Muscle of leg (tissue), 16 donors: ENCODE measurements around the gene TAF11L7. TPM values are rescaled to one million over a fixed set of nuclear protein-coding genes. Genes with fewer than 3 reads are reported as not detected.
"Not testable (repeated sequence)": the region's sequence is repeated elsewhere in the genome, so short reads cannot be mapped to it uniquely, and the experiment has no call there.

Source experiments
- DNase-seq: peaks from one replicate; pipeline ENCODE4 v3.0.0; 2013
- H3K27ac ChIP-seq: one replicate; pipeline ENCODE4 v1.5.1; 2013; ENCODE audit warnings: mild to moderate bottlenecking, low read length, control low read depth
- H3K27me3 ChIP-seq: one replicate; pipeline ENCODE4 v1.6.1; 2013; ENCODE audit warnings: low read length; ENCODE audit not compliant: control insufficient read depth, insufficient read depth
- H3K36me3 ChIP-seq: one replicate; pipeline ENCODE4 v1.6.1; 2013; ENCODE audit warnings: low read length; ENCODE audit not compliant: control insufficient read depth, insufficient read depth
- H3K4me1 ChIP-seq: one replicate; pipeline ENCODE4 v1.6.1; 2013; ENCODE audit warnings: low read length; ENCODE audit not compliant: control insufficient read depth, insufficient read depth
- H3K4me3 ChIP-seq: one replicate; pipeline ENCODE4 v1.5.1; 2013; ENCODE audit warnings: low read length, control low read depth
- H3K9me3 ChIP-seq: replicated peaks from 2 replicates; pipeline ENCODE4 v1.6.1; 2013; ENCODE audit warnings: low read depth, low read length; ENCODE audit not compliant: control insufficient read depth
- WGBS: methylation state at CpG from one replicate; pipeline ENCODE4 v1.1.5; 2013; ENCODE audit warnings: missing lambda C conversion rate; ENCODE audit not compliant: insufficient coverage; 5-methylcytosine and 5-hydroxymethylcytosine counted together
- long read RNA-seq, 11 donors: transcript quantifications; one replicate each; lab custom pipeline, GENCODE V29; 2026
- polyA plus RNA-seq, 8 donors: library from polyadenylated mRNA; unstranded; fragments of 120-200 nt; gene quantifications; one replicate each; pipeline versions ENCODE4 v1.2.1 to v1.2.3, GENCODE V29; 2013; ENCODE audit warnings: inconsistent platforms in 1 of 8, low replicate concordance in 1 of 8; ENCODE audit not compliant: insufficient read length in 8 of 8, insufficient read depth in 1 of 8
- total RNA-seq: library from RNA; stranded (reverse); fragments of 120-200 nt; gene quantifications from one replicate; pipeline ENCODE4 v1.2.4, GENCODE V29; 2013

Gene TAF11L7
- total RNA-seq: not detected
- polyA plus RNA-seq: not detected
- long read RNA-seq, donor 1: 0 reads
- long read RNA-seq, donor 2: 0 reads
- long read RNA-seq, donor 3: 0 reads
- long read RNA-seq, donor 4: 0 reads
- long read RNA-seq, donor 5: 0 reads
- long read RNA-seq, donor 6: 0 reads
- long read RNA-seq, donor 7: 0 reads
- long read RNA-seq, donor 8: 0 reads
- long read RNA-seq, donor 9: 0 reads
- long read RNA-seq, donor 10: 0 reads
- long read RNA-seq, donor 11: 0 reads

DNA sequence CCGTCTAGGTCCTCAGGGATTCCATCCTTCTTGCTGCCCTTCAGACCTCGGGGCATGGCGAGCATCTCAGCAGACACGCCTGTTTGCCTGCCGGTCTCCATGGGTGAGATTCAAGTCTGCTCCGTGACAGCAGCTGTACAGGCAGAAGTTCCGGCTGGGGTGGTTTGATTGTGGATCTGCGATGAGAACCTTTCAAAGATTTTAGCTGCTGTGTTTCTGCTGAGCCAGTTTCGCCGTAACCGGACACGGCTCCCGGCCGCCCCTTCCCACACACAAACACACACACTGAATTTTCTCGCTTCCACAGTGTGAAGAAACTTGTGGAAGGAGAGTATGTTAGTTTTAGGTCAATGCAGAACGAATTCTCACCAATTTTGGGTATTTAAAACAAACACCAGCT, at the start of gene TAF11L7:
Gene TAF11L7 (minus strand): TSS at position 101 of the 400 bp plus-strand sequence.
- not testable (repeated sequence) for H3K4me3 ChIP-seq, H3K4me1 ChIP-seq, DNase-seq, H3K27ac ChIP-seq, H3K9me3 ChIP-seq, H3K27me3 ChIP-seq, H3K36me3 ChIP-seq
- no CpG with 5 or more reads among the region's 16 CpGs for WGBS

DNA sequence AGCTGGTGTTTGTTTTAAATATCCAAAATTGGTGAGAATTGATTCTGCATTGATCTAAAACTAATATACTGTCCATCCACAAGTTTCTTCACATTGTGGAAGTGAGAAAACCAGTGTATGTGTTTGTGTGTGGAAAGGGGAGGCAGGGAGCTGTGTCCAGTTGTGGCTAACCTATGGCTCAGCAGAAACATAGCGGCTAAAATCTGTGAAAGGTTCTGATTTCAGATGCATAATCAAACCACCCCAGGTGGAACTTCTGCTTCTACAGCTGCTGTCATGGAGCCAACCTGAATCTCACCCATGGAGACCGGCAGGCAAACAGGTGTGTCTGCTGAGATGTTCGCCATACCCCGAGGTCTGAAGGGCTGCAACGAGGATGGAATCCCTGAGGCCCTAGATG, 48.6 kb upstream of the TAF11L7 start, which contains the start of gene TAF11L14:
Gene TAF11L14 (plus strand): TSS at position 301 of the 400 bp plus-strand sequence.
- WGBS: 88% methylated on average over 3 of the region's 5 CpGs
- no peaks in the 10 kb centered on the region for H3K27me3 ChIP-seq
- no peak within 1 kb of the TSS for H3K27ac ChIP-seq
- H3K4me3 ChIP-seq: no peak within 1 kb of the TSS
- no peak for DNase-seq
- H3K9me3 ChIP-seq: no peaks in the 10 kb centered on the region
- H3K4me1 ChIP-seq: no peaks in the 10 kb centered on the region
- H3K36me3 ChIP-seq: no peaks in the 10 kb centered on the region

DNA sequence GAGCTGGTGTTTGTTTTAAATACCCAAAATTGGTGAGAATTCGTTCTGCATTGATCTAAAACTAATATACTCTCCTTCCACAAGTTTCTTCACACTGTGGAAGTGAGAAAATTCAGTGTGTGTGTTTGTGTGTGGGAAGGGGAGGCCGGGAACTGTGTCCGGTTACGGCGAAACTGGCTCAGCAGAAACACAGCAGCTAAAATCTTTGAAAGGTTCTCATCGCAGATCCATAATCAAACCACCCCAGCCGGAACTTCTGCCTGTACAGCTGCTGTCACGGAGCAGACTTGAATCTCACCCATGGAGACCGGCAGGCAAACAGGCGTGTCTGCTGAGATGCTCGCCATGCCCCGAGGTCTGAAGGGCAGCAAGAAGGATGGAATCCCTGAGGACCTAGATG, 46.2 kb upstream of the TAF11L7 start, which contains the start of gene TAF11L13:
Gene TAF11L13 (plus strand): TSS at position 301 of the 400 bp plus-strand sequence.
- not testable (repeated sequence) for H3K27ac ChIP-seq, DNase-seq, H3K9me3 ChIP-seq, H3K4me3 ChIP-seq, H3K27me3 ChIP-seq, H3K36me3 ChIP-seq, H3K4me1 ChIP-seq
- WGBS: 100% methylated on average over 1 of the region's 12 CpGs

DNA sequence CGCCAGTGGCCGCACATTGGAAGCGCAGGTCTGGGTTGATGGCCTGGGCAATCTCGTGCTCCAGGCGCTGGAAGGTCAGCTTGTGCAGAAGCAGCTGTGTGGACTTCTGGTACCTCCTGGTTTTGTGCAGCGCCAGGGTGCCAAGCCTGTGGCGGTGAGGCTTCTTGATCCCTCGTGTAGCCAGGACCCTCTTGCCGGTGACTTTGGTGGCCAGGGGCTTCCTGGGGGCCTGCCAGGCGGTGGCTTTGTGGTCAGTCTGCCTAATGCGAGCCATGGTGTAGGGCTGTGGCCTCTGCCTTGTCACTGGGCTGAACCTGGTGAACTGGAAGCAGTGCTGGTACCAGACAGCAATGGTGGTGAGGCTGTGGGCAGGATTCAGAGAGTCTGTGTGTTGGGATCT, 40.1 kb upstream of the TAF11L7 start:
- Histone ChIP-seq H3K36me3 (no peaks in the 10 kb centered on the region), H3K4me1 (no peaks in the 10 kb centered on the region), H3K9me3 (no peaks in the 10 kb centered on the region), H3K27ac (no peak overlapping the region), H3K27me3 (no peaks in the 10 kb centered on the region), H3K4me3 (no peak overlapping the region)
- no peak for DNase-seq
- 95% methylated on average over 11 of the region's 11 CpGs for WGBS

DNA sequence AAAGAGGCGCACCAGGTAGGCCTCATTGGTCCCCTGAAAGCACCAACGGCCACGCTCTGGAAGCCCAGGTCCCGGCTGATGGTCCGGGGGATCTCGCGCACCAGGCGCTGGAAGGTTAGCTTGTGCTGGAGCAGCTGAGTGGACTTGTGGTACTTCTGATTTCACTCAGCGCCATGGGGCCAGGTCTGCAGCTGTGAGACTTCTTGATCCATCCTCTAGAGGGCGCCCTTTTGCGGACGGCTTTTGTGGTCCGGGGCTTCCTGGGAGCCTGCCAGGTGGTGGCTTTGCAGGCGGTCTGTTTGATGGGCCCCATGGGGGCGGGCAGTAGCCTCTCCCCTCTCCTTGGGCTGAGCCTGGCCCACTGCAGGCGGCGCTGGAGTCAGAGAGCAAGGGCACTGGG, 35.1 kb upstream of the TAF11L7 start:
- Histone ChIP-seq H3K27me3 (no peaks in the 10 kb centered on the region), H3K9me3 (no peaks in the 10 kb centered on the region), H3K4me3 (no peak overlapping the region), H3K4me1 (no peaks in the 10 kb centered on the region), H3K36me3 (no peaks in the 10 kb centered on the region), H3K27ac (no peak overlapping the region)
- no peak for DNase-seq
- 79% methylated on average over 15 of the region's 17 CpGs for WGBS

DNA sequence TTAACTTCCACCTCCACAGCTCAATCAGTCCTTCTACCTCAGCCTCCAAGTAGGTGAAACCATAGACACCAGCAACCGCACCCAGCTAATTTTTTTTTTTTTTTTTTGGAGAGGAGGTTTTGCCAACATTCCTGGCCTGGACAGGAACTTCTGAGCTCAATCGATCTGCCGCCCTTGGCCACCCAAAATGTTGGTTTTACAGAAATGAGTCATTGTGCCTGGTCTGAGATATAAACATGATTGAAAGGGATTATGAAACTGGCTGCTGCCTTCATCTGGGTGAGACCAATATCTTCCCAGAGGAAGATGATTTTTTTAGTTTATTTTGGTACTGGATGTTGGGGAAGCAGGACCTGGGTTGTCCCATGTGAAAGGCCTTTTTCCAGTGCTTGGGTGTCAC, 33.8 kb upstream of the TAF11L7 start:
- WGBS: no CpG with 5 or more reads among the region's 3 CpGs
- Histone ChIP-seq H3K4me1 (no peaks in the 10 kb centered on the region), H3K27me3 (no peaks in the 10 kb centered on the region), H3K4me3 (no peak overlapping the region), H3K27ac (no peak overlapping the region), H3K36me3 (no peaks in the 10 kb centered on the region), H3K9me3 (peaks cover 2% of the 10 kb centered on the region)
- no peak for DNase-seq

DNA sequence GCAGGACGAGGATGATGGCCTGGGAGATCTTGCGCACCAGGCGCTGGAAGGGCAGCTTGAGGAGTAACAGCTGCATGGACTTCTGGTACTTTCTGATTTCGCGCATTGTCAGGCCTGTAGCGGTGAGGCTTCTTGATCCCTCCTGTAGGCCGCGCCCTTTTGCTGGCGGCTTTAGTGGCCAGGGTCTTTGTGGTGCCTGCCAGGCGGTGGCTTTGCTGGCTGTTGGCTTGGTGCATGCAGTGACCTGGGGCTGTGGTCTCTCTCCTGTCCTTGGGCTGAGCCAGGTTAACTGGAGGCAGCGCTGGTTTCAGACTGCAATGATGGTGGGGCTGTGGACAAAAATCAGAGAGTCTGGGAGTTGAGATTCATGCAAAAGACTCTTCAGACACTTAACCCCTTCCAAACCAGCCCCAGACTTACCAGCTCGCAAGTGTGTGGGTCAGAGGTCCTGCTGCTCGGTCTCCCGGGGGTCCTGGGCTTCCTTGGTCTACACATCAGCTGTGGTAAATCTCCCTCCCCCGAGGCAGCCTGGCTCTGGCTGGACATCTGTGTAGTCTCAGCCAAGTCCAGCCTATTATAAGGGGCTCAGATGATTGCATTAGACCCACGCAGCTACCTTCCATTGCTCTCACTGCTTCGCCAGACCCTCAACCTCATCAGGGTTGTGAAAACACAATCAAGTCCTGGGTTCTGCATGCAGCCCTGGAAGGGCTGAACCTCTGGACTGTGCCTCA, 29.5 kb upstream of the TAF11L7 start:
- peaks cover 2% of the 10 kb centered on the region for H3K9me3 ChIP-seq
- H3K4me3 ChIP-seq: no peak overlapping the region
- no peak overlapping the region for H3K27ac ChIP-seq
- no peak for DNase-seq
- H3K36me3 ChIP-seq: no peaks in the 10 kb centered on the region
- WGBS: 92% methylated on average over 11 of the region's 17 CpGs
- H3K4me1 ChIP-seq: no peaks in the 10 kb centered on the region
- H3K27me3 ChIP-seq: no peaks in the 10 kb centered on the region

DNA sequence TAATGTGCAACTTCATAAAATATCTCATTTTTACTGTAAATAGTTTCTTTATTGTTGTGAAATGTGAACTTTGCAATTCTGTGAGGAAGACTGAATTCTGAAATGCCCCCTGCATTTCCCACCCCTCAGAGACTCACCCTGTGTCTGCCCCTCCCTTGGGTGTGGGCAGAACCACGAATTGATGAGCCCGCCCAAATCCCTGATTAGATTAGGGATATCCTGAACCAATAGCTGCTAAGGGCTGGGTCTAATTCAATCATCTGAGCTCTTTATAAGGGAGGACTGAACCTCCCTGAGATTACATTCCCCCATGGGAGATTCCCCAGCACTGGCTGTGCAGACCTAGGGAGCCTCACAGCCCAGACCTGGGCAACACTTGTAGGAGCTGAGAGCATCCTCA, 24.5 kb upstream of the TAF11L7 start, which contains the start of gene TAF11L12:
Gene TAF11L12 (plus strand): TSS at position 301 of the 400 bp plus-strand sequence.
- not testable (repeated sequence) for H3K9me3 ChIP-seq, DNase-seq, H3K36me3 ChIP-seq, H3K27me3 ChIP-seq, H3K4me1 ChIP-seq, H3K27ac ChIP-seq, H3K4me3 ChIP-seq
- no CpG with 5 or more reads among the region's 2 CpGs for WGBS

DNA sequence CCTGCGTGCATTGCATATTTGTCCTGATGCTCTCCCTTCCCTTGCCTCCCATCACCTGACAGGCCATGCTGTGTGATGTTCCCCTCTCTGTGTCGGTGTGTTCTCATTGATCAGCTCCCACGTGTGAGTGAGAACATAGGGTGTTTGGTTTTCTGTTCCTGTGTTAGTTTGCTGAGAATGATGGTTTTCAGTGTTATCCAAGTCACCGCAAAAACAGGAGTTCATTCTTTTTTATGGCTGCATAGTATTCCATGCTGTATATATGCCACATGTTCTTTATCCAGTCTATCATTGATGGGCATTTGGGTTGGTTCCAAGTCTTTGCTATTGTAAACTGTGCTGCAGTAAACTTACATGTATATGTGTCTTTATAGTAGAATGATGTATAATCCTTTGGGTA, 21.9 kb upstream of the TAF11L7 start:
- H3K27me3 ChIP-seq, H3K4me1 ChIP-seq, H3K9me3 ChIP-seq, H3K27ac ChIP-seq, H3K4me3 ChIP-seq, DNase-seq, H3K36me3 ChIP-seq: not testable (repeated sequence)
- WGBS: no CpG with 5 or more reads among the region's 4 CpGs

DNA sequence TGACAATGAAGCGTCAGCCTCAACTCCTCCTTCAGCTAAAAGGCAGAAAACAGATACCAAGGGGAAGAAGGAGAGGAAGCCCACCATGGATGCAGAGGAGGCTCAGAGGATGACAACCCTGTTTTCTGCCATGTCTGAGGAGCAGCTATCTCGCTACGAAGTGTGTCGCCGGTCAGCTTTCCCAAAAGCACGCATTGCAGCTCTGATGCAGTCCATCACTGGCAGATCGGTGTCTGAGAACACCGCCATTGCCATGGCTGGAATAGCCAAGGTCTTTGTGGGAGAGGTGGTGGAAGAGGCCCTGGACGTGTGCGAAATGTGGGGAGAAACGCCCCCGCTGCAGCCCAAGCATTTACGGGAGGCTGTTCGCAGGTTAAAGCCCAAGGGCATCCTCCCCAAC, 19.4 kb upstream of the TAF11L7 start:
- no peaks in the 10 kb centered on the region for H3K4me1 ChIP-seq
- H3K4me3 ChIP-seq: no peak overlapping the region
- no peaks in the 10 kb centered on the region for H3K27me3 ChIP-seq
- no peak for DNase-seq
- H3K36me3 ChIP-seq: no peaks in the 10 kb centered on the region
- H3K27ac ChIP-seq: no peak overlapping the region
- H3K9me3 ChIP-seq: no peaks in the 10 kb centered on the region
- 90% methylated on average over 5 of the region's 14 CpGs for WGBS
